ENCODE results near the gene DPT.

The DPT gene

GRCh38 chr1:168665975-168666374 lies 63.0 kb downstream of the DPT start:
- no peak for DNase-seq

- DNase-seq: no peak
Observed at GRCh38 chr1:168664069-168664834, 64.8 kb downstream of the DPT start.

DNA sequence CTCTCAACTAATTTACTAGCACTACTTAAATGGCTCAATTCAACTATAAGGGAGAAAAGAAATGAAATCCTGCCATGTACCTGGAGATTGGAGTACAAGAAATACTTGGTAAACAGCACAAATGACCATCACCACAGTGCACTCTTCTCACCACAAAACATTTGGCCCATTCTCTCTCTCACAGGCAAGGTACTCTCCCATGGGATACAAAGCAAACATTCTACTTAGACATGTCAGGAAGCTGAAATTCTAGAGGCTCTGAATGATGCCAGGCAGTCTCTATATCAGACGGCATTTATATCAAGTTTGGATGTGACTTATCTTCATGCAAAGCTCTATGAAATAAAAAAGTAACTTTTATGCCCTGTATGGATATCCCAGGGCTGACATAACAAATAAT lies 72.5 kb downstream of the DPT start:
- DNase-seq: no peak

DNA sequence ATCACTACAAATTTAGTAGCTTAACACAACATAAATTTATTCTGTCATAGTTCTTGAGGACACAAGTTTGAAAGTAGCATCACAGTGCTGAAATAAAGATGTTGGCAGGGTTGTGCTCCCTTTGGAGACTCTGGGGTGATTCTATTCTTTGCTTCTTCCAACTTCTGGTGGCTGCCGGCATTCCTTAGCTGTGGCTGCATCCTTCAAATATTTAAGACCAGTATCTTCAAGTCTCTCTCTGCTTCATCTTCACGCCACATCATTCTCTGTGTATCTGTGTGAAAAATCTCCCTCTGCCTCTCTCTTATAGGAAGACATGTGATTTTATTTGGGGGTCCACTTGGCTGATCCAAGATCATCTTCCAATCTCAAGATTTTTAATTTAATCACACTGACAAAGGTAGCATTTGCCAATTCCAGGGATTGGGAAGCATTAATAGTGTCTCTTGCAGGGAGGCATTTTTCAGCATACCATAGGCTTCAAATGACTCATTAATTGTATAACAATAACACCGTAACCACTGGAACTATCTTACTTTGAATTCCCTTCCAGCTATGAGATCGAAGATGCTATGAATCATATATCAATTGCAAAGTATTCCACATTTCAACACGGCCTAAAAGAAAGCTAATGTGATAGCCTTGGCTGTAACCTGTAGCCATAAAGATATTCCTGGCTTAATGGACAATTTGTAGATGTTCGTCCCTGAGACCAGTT lies 74.6 kb downstream of the DPT start:
- DNase-seq: no peak

DNA sequence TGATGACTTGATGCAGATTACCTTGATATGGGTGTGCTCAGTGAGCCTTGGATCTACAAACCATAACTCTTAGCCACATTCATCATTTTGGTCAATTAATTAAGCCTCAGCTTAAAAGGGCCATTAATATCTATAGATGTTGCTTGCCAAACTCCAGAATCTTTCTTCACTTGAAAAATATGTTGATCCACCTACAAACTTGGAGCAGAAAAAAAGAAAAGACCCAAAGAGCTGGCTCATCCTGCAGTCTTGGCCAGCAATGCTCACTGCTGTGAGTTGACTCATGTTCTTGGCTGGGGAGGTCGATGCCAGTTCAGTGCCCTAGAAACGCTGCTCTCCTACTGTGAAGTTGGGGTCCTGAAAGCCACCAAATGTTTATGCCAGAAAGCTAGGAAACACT lies 75.4 kb downstream of the DPT start:
- peak in 10 of 58 donors; percentile 2 to 35 (median 10) for DNase-seq

DNA sequence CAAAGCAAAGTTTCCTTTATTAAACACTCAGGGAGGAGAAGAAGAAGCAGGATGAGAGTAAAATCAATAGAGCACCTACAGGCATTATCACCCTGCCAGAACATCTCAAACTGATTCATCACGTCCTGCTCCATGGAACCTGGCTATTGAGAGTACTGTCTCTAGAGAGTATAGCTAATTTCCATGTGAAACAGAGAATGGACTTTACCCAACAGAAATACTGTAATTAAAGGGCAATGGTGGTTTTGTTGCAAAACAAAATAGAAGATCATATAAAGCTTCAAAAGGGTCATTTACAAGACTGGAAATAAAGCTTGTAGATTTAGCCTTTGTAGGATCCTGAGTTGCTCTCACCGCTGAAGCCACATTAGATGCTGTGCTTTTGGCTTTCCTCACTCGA lies 83.3 kb downstream of the DPT start:
- DNase-seq: no peak
